ENCODE measurements around the gene SLCO3A1. TPM values are rescaled to one million over a fixed set of nuclear protein-coding genes. Genes with fewer than 3 reads are reported as not detected.
A peak's percentile ranks its signal among the peaks of the same experiment; 100 is the strongest.
"Not testable (repeated sequence)": the region's sequence is repeated elsewhere in the genome, so short reads cannot be mapped to it uniquely, and the experiment has no call there.

The SLCO3A1 gene
- total RNA-seq, 1 experiment from 2014 or later = 5.1 TPM

- DNase-seq (ENCODE audit: low read depth, low spot score) (no peak), ATAC-seq (no peak)
- peaks cover 2 to 13% of the 10 kb centered on the region in 2 experiments; a peak in 3 of 4 replicates for H3K4me1 ChIP-seq (ENCODE audit: control insufficient read depth in 1 of 2, insufficient read depth in 2 of 2, low read length in 2 of 2)
- no peak overlapping the region for H2AFZ ChIP-seq (ENCODE audit: low read depth, low read length, poor library complexity, severe bottlenecking)
- ChIA-PET CTCF (interaction anchor here (1.2 kb wide), 1 partner anchor 11 kb away, joined by 4 read pairs; no protein-coding TSS in a partner anchor), POLR2A (no interaction called here), RAD21 (ENCODE audit: low non-redundant PET in 1 of 2, low total read pairs in 2 of 2, uncharacterized antibody in 2 of 2, unreplicated experiment in 2 of 2) (no interaction called here)
- no peaks in the 10 kb centered on the region for H4K20me1 ChIP-seq (ENCODE audit: insufficient read depth)
- no peaks in the 10 kb centered on the region for H3K36me3 ChIP-seq (ENCODE audit: control insufficient read depth in 1 of 2, insufficient read depth in 2 of 2, low read length in 2 of 2)
- BruUV-seq (replicated peaks) = no TSS peak
- no peak overlapping the region for H3K9ac ChIP-seq (ENCODE audit: low read length)
- H3K9me2 ChIP-seq (ENCODE audit: insufficient read depth) = no peaks in the 10 kb centered on the region
- no peaks in the 10 kb centered on the region for H3K79me2 ChIP-seq (ENCODE audit: insufficient read depth, low read length)
- no peak for TF ChIP-seq FOSL1 (IDR thresholded peaks at IDR 0.05; ENCODE audit: low read depth)
- no peak overlapping the region for H3K4me3 ChIP-seq (replicated peaks in 1 of 2; ENCODE audit: low read depth in 1 of 2, low read length in 2 of 2)
- peaks cover 6% of the 10 kb centered on the region; the same call in 1 of the 2 replicates for H3K27me3 ChIP-seq (ENCODE audit: insufficient read depth, low read length)
- intact Hi-C loops (cut with micrococcal nuclease) = loop anchor here (2.0 kb wide), 1 partner anchor 101 kb away; no protein-coding TSS in a partner anchor
- H3K27ac ChIP-seq (ENCODE audit: low read depth, low read length) = no peak overlapping the region
- no peak overlapping the region for H3K4me2 ChIP-seq (ENCODE audit: low read length)
- no peaks in the 10 kb centered on the region for H3K9me3 ChIP-seq (ENCODE audit: control insufficient read depth in 1 of 2, insufficient read depth in 1 of 2, low read depth in 1 of 2, low read length in 2 of 2)
Measured at GRCh38 chr15:92068121-92068520, 214.6 kb downstream of the SLCO3A1 start.

GRCh38 chr15:92069308-92070250 is 216.1 kb downstream of the SLCO3A1 start:
- ATAC-seq (peak; percentile 95), DNase-seq (ENCODE audit: low read depth, low spot score) (peak; percentile 39)
- CTCF ChIA-PET = interaction anchor here (1.2 kb wide), 1 partner anchor 10 kb away, joined by 4 read pairs; no protein-coding TSS in a partner anchor
- Histone ChIP-seq H3K9me2 (ENCODE audit: insufficient read depth) (no peaks in the 10 kb centered on the region), H3K27me3 (ENCODE audit: insufficient read depth, low read length) (no peaks in the 10 kb centered on the region; the same call in 1 of the 2 replicates), H2AFZ (ENCODE audit: low read depth, low read length, poor library complexity, severe bottlenecking) (peak overlapping the region; percentile 82), H3K79me2 (ENCODE audit: insufficient read depth, low read length) (no peaks in the 10 kb centered on the region), H3K4me1 (ENCODE audit: control insufficient read depth in 1 of 2, insufficient read depth in 2 of 2, low read length in 2 of 2) (peaks cover 2 to 13% of the 10 kb centered on the region in 2 experiments; a peak in 3 of 4 replicates), H4K20me1 (ENCODE audit: insufficient read depth) (no peaks in the 10 kb centered on the region), H3K4me3 (replicated peaks in 1 of 2; ENCODE audit: low read depth in 1 of 2, low read length in 2 of 2) (peak overlapping the region; percentile 19 to 32; a peak in 3 of 4 replicates), H3K27ac (ENCODE audit: low read depth, low read length) (no peak overlapping the region), H3K4me2 (ENCODE audit: low read length) (peak overlapping the region; percentile 63), H3K9me3 (ENCODE audit: control insufficient read depth in 1 of 2, insufficient read depth in 1 of 2, low read depth in 1 of 2, low read length in 2 of 2) (no peaks in the 10 kb centered on the region), H3K9ac (ENCODE audit: low read length) (no peak overlapping the region), H3K36me3 (ENCODE audit: control insufficient read depth in 1 of 2, insufficient read depth in 2 of 2, low read length in 2 of 2) (no peaks in the 10 kb centered on the region)
- RAD21 ChIA-PET (ENCODE audit: low non-redundant PET in 1 of 2, low total read pairs in 2 of 2, uncharacterized antibody in 2 of 2, unreplicated experiment in 2 of 2) = no interaction called here
- POLR2A ChIA-PET = no interaction called here
- intact Hi-C loops (cut with micrococcal nuclease) = loop anchor here (2.0 kb wide), 1 partner anchor 103 kb away; no protein-coding TSS in a partner anchor
- BruUV-seq (replicated peaks) = no TSS peak
- TF ChIP-seq FOSL1 (IDR thresholded peaks at IDR 0.05; ENCODE audit: low read depth) (peak; percentile 91), POLR2AphosphoS5 (IDR thresholded peaks at IDR 0.05; ENCODE audit: low read depth, low read length) (peak; percentile 39; the same call in 1 of the 2 replicates), ZFX (IDR thresholded peaks at IDR 0.05) (no peak), SP1 (IDR thresholded peaks at IDR 0.05; ENCODE audit: low read depth) (peak; percentile 63), JUND (IDR thresholded peaks at IDR 0.05) (peak; percentile 83)

DNA sequence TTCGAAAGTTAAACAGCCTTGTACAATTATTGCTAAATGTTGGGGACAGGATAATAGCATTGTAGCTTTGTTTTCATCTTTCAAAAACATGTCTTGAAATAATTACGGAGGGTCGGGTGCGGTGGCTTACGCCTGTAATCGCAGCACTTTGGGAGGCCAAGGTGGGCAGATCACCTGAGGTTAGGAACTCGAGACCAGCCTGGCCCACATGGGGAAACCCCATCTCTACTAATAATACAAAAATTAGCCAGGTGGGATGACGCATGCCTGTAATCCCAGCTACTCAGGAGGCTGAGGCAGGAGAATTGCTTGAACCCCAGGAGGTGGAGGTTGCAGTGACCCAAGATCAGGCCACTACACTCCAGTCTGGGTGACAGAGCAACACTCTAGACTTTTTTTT is 216.7 kb downstream of the SLCO3A1 start:
- POLR2A ChIA-PET; DNase-seq (ENCODE audit: low read depth, low spot score); H3K79me2 ChIP-seq (ENCODE audit: insufficient read depth, low read length); H3K27me3 ChIP-seq (ENCODE audit: insufficient read depth, low read length); CTCF ChIA-PET; H3K9me3 ChIP-seq (ENCODE audit: control insufficient read depth in 1 of 2, insufficient read depth in 1 of 2, low read depth in 1 of 2, low read length in 2 of 2); RAD21 ChIA-PET (ENCODE audit: low non-redundant PET in 1 of 2, low total read pairs in 2 of 2, uncharacterized antibody in 2 of 2, unreplicated experiment in 2 of 2); H3K36me3 ChIP-seq (ENCODE audit: control insufficient read depth in 1 of 2, insufficient read depth in 2 of 2, low read length in 2 of 2); H3K9ac ChIP-seq (ENCODE audit: low read length); H3K9me2 ChIP-seq (ENCODE audit: insufficient read depth); ATAC-seq; H3K4me3 ChIP-seq (replicated peaks in 1 of 2; ENCODE audit: low read depth in 1 of 2, low read length in 2 of 2); H3K27ac ChIP-seq (ENCODE audit: low read depth, low read length); H4K20me1 ChIP-seq (ENCODE audit: insufficient read depth); BruUV-seq (replicated peaks); intact Hi-C loops (cut with micrococcal nuclease); H2AFZ ChIP-seq (ENCODE audit: low read depth, low read length, poor library complexity, severe bottlenecking): not testable (repeated sequence)
- Histone ChIP-seq H3K4me2 (ENCODE audit: low read length) (peak overlapping the region; percentile 63), H3K4me1 (ENCODE audit: control insufficient read depth in 1 of 2, insufficient read depth in 2 of 2, low read length in 2 of 2) (peaks cover 2 to 13% of the 10 kb centered on the region in 2 experiments; a peak in 3 of 4 replicates)

Measured in HCT116 (cell line).